Inflammatory macrophage treated with lipopolysaccharide for 4 hours (primary cell): Measurements from ENCODE around the gene DDX20.
A peak's percentile ranks its signal among the peaks of the same experiment; 100 is the strongest.

Source experiments
- DNase-seq: peaks from one replicate; pipeline ENCODE4 v3.0.0-alpha.2; 2020

The DDX20 gene

GRCh38 chr1:111751906-111752575 is 3.7 kb upstream of the DDX20 start:
- peak; percentile 32 for DNase-seq

DNA sequence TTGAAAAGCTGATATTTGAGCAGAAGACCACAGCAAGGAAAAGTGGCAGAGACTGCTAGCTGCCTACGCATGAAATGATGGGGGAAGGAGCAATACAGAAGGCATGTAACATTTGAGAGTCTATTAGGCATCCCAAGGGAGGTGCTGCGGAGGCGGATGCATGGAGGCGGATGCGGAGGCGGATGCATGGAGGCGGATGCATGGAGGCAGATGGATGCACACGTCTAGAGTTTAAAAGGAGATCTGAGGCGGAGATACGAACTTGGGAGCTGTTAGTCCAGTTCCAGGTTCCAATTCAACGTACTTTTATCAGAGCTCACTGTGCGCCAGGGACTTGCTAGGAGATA is 744 bp upstream of the DDX20 start:
- DNase-seq = no peak

- DNase-seq = no peak
Observed at GRCh38 chr1:111756124-111756513, 418 bp downstream of the DDX20 start.

GRCh38 chr1:111758373-111758772 is 2.7 kb downstream of the DDX20 start:
- DNase-seq = peak; percentile 40

DNA sequence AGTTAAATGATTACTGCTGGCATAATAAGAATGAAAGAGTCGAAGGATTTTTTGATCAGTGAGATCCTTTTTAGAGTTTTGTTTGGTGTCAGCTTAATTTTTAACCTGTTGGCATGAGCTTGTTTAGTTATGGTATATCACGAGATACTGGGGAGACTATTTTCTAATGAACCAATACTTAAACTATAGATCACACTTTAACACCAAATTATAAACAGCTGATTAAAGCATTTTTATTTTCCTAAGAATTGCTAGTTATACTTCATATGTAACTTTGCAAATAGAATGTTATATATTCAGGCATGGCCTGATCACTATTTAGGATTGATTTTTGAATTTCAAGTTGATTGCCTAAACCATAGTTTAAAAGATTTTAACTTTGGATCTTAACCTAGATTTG is 6.0 kb downstream of the DDX20 start:
- DNase-seq = no peak

GRCh38 chr1:111762332-111762731 is 6.6 kb downstream of the DDX20 start:
- DNase-seq = no peak

DNA sequence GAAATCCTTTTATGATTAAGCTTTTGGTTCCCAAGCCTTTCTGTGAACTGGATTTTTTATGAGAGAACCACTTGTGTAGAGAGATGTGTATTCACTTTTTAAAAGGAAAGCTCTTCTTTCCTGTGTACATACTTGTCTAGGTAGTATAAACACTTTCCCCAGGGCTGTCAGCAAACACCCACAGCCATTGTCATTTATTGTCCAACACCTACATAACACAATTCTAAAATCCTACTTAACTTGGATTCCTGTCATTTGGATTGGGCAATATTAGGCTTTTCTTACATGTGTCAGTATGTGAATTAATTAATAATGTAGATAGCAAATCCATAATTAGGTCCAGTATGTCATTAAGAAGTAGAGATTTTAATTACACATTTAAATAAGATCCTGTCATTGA is 12.3 kb downstream of the DDX20 start:
- DNase-seq = no peak

DNA sequence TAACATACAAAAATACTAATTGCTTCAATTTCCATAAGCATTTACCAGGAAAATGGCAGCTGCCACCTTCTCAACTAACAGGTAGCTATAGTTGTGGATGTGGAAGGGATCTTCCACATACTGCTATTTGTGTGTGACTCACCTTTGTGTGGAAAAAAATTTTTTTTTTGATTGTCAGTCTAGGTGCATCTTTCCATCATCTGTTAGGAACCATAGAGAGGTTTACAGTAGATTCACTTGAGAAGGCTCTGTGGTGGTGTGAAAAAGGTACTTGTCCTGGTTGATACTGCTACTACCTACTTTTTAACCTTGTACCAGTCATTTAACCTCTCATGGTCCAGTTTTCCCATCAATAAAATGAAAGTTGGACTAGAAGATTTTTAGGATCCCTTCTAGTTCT is 12.9 kb downstream of the DDX20 start:
- no peak for DNase-seq

DNA sequence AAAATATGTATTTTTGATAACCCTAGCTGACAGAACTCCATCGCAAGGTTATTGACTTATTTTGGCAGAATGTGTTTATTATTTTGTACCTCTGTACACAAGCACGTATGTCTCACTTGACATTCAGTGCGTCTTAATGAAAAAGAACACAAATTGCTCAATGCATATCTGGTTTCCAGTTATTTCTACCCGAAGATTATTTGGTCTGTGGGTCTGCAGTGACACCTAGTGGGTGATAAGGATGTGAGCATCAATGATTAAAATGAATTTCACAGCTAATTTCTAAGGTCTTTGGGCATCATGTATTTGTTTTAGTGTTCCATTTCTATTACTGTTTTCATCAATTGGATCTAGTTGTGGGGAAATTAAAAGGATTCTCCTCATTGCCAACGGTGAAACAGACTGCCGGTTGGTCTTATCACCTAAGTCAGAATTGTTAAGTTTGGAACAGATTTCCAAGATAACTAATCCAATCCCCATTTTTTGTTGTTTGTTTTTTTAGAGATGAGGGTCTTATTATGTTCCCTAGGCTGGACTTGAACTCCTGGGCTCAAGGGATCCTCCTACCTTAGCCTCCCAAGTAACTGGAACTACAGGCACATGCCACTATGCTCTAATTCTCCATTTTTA is 13.9 kb downstream of the DDX20 start:
- peak; percentile 76 for DNase-seq

DNA sequence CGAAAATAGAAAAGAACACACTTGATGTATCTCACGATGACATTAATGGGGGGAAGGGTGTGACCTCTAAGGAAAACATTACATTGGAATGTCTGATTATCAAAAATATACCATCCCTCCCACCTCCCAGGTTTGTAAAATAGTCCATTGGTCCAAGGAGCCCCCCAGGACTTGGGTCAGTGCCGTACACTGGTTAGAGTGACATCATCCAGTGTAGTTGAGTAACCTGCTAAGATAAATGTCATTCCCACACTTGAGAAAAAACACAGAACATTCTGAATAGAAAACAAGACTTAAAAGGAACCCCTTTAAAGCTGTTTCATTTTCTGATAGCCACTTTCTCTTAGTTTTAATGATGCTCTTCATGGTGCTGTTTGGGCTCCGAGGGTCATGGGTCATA is 15.2 kb downstream of the DDX20 start:
- DNase-seq = no peak

DNA sequence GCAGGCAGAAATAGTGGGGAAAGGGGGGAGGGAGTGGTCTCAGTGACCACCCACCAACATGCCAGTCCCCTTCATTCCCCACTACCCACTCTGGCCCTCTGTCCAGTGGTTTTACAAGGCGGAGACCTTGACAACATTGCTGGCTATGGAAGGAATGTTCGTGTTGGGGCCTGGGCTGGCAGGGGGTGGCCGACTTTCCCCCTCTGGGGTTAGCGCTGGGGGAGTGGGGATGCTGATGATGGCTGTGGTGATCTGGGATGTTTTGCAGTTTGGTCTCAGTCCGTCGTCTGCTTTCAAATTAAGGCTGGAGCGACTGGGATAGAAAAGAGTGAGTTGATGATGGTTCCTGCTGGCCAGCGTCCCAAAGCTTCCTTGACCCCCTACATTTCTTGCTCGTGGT is 20.3 kb downstream of the DDX20 start:
- DNase-seq = no peak

GRCh38 chr1:111776391-111776790 is 20.7 kb downstream of the DDX20 start:
- no peak for DNase-seq

DNA sequence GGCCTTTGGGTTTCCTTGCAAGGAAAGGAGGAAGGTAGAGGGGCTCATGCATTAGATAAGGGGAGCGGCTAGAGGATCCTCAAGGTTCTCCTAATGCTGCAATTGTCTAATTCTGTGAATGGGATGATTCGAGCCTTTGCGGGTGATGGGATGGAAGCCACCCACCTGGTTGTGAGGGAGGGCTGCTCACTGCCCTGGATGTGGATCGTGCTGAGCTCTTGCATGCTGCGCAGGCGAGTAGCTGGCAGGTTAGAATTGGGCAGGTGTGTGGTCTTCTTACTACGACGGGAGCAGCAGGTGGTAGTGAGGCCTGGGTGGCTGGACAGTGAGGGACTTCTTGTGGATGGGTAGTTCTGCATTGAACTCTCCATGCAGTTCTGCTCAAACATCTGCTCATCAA is 21.2 kb downstream of the DDX20 start:
- DNase-seq = no peak

GRCh38 chr1:111777301-111777700 is 21.6 kb downstream of the DDX20 start:
- no peak for DNase-seq

DNA sequence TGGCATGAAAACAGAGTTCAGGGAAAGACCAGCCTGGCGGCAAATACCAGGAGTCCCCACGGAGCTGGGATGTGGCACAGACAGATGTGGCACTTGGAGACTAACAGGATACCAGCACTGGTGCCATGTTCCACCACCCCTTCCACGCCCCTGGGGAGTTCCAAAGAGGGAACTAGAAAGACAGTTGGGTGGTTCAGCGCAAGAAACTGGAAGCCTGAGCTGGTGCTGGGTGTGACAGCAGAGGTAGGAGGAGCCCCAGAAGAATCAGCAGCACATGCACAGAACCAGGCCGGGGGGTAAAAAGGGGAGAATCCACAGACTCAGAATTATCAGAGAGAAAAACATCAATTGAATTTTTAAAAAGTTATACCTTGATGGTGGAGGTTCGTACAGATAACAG is 22.4 kb downstream of the DDX20 start:
- DNase-seq = no peak

GRCh38 chr1:111778541-111779051 is 22.9 kb downstream of the DDX20 start:
- no peak for DNase-seq

DNA sequence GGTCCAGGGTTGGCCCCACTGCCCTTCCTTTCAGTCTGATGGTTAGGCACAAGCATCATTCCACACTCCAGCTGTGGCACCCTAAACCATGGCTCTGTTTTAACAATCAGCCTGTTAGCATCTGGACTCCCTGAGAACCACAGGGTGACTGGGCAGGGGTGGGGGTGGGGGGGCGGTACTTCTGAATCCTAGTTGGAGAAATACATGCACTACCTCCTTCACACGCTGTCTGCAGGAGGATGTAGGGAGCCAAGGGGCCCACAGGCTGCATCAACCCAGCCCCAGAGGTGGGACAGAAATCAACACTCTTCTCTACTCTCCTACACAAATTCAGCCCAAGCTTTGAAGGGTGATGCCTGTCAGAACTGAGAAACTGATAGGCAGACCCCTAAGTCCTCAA is 23.8 kb downstream of the DDX20 start:
- no peak for DNase-seq

GRCh38 chr1:111784273-111784901 is 28.7 kb downstream of the DDX20 start:
- DNase-seq = no peak

DNA sequence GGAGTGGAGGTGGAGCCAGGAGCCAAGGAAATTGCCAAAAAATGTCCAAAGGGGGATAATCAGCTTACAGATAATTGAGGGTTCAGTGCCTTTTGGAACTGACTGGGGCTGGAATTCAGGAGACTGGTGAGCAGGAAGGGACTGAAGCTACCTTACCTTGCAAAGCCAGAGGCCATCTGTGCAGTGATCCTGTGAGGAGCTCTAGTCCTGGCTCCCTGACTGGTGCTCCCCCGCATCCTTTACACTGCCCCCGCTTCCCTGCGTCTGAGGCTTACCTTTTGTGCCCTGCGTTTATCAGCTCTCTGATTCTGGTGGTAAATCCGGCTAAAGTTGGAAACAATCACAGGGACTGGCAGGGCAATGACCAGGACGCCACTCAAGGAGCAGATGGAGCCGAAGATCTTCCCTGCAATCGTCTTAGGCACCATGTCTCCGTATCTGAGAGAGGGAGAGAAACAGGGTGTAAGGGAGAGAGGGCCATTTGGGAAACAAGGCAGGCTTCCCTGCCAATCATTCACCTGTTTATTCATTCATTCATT is 31.0 kb downstream of the DDX20 start:
- no peak for DNase-seq

GRCh38 chr1:111789142-111789541 is 33.4 kb downstream of the DDX20 start:
- no peak for DNase-seq

DNA sequence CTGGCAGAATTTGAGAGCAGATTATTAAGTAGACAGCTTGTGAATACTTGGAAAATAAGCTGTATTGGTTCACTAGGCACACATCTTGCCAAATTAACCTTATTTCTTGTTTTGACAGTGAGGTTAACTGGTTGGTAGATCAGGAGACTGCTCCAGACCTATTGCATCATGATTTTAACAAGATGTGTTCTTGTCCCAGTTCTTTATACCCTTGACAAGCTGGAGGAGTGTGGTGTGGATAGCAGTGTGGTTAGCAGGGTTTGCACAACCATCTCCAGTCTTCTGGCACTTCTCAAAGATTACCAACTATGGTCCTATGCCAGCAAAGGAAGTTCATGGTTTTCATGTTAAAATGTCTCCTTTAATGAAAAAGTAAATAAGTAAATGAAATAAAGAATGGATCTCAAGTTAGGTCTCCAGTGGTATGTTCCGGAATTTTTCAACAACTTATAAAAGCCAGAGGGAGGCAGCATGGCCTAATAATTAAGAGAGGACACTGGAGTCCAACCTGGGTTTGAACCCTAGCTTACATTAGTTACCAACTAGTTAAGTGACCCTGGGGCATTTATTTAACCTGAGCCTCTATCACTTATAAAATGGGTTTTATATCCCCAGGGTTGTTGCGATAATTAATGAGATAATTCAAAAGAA is 34.1 kb downstream of the DDX20 start:
- DNase-seq = no peak

DNA sequence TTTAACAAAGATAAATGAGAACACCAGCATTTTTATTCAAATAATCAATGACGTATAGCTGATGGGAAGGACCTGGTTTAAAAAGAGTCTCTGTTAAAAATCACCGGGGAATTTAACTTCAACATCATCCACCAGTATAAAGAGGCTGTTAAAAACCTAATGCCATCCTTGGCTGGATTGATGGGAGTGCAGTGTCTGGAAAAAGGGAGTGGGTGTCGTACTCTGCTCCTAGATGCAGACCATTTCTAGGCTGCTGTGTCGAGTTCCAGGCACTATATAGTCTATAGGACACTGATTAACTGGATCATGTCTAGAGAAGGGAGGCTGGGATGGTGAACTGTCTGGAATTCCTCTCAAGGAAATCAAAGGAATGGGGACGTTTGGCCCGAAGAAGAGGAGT is 36.1 kb downstream of the DDX20 start:
- no peak for DNase-seq

DNA sequence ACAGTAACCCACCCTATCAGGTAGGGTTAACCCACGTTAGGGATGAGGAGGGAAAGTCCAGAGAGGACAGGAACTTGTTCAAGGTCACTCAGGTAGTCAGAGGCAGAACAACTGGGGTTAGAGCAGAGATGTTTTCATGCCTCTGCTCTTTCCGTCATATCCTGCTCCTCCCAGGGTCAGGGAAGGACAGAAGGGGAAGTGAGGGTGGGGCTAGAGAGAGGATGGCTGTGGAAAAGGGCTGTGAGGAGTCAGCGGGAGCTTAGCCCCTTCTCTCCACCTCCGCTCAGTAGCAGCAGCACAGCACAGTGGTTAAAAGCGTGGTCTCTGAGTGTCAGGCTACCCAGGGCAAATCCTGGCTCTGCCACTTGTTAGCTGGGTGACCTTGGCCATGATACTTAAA is 36.5 kb downstream of the DDX20 start:
- DNase-seq = no peak

GRCh38 chr1:111793923-111794322 is 38.2 kb downstream of the DDX20 start:
- DNase-seq = no peak
